ENCODE measurements around the gene NRGN. TPM values are rescaled to one million over a fixed set of nuclear protein-coding genes. Genes with fewer than 3 reads are reported as not detected.

NRGN gene
- polyA plus RNA-seq, 1 donor (not counting 4 experiments of a cell fraction or from before 2014, with no cell fraction given): 0.97 TPM

- no peak for DNase-seq (ENCODE audit: low read depth, low spot score)
- H3K27ac ChIP-seq (ENCODE audit: control insufficient read depth, insufficient read depth, low read length): no peak overlapping the region
- H3K9ac ChIP-seq (ENCODE audit: control insufficient read depth, extremely low read depth, insufficient read depth, low read length): no peak overlapping the region
- peaks cover 3% of the 10 kb centered on the region for H4K20me1 ChIP-seq (ENCODE audit: control insufficient read depth, extremely low read depth, insufficient read depth, low read length)
- H3K4me1 ChIP-seq (ENCODE audit: control insufficient read depth, extremely low read depth, insufficient read depth, low read length): no peaks in the 10 kb centered on the region
- H3K4me3 ChIP-seq (ENCODE audit: control insufficient read depth in 2 of 3, extremely low read depth in 1 of 3, insufficient read depth in 2 of 3, low read depth in 1 of 3, low read length in 3 of 3): no peak overlapping the region
- H2AFZ ChIP-seq (ENCODE audit: control insufficient read depth, low read length): no peak overlapping the region
- H3K79me2 ChIP-seq (ENCODE audit: control insufficient read depth, insufficient read depth, low read length): peaks cover 14% of the 10 kb centered on the region
- no peaks in the 10 kb centered on the region for H3K36me3 ChIP-seq (ENCODE audit: control insufficient read depth in 2 of 2, extremely low read depth in 1 of 2, insufficient read depth in 2 of 2, low read length in 2 of 2)
- no peaks in the 10 kb centered on the region for H3K9me1 ChIP-seq (ENCODE audit: control insufficient read depth, extremely low read depth, insufficient read depth, low read length)
- no peak overlapping the region for H3K4me2 ChIP-seq (ENCODE audit: control insufficient read depth, extremely low read depth, insufficient read depth, low read depth, low read length)
- dilution Hi-C loops (cut with MboI; ENCODE audit: extremely low pct_ligation_motif_present, low sequenced_read_pairs): no loop called here
- no peak for FAIRE-seq
- no peaks in the 10 kb centered on the region for H3K9me3 ChIP-seq (ENCODE audit: control insufficient read depth, low read depth, low read length)
- TF ChIP-seq EZH2 (IDR thresholded peaks at IDR 0.05; ENCODE audit: low read length) (no peak), CTCF (optimal IDR thresholded peaks at IDR 0.05 in 1 of 3, IDR thresholded peaks at IDR 0.05 in 1 of 3, conservative IDR thresholded peaks at IDR 0.05 in 1 of 3; ENCODE audit: extremely low read depth in 1 of 3, insufficient read depth in 2 of 3, low read length in 3 of 3) (no peak)
- H3K27me3 ChIP-seq (ENCODE audit: control insufficient read depth, extremely low read depth, insufficient read depth, low read length): no peaks in the 10 kb centered on the region
Measured at GRCh38 chr11:124784051-124784450, 44.3 kb downstream of the NRGN start.

GRCh38 chr11:124788521-124788920 is 48.8 kb downstream of the NRGN start:
- Histone ChIP-seq H3K4me1 (ENCODE audit: control insufficient read depth, extremely low read depth, insufficient read depth, low read length) (no peaks in the 10 kb centered on the region), H4K20me1 (ENCODE audit: control insufficient read depth, extremely low read depth, insufficient read depth, low read length) (peaks cover 11% of the 10 kb centered on the region), H3K36me3 (ENCODE audit: control insufficient read depth in 2 of 2, extremely low read depth in 1 of 2, insufficient read depth in 2 of 2, low read length in 2 of 2) (no peaks in the 10 kb centered on the region), H3K9me1 (ENCODE audit: control insufficient read depth, extremely low read depth, insufficient read depth, low read length) (peaks cover 2% of the 10 kb centered on the region), H3K9ac (ENCODE audit: control insufficient read depth, extremely low read depth, insufficient read depth, low read length) (no peak overlapping the region), H3K9me3 (ENCODE audit: control insufficient read depth, low read depth, low read length) (no peaks in the 10 kb centered on the region), H3K27me3 (ENCODE audit: control insufficient read depth, extremely low read depth, insufficient read depth, low read length) (no peaks in the 10 kb centered on the region), H2AFZ (ENCODE audit: control insufficient read depth, low read length) (no peak overlapping the region), H3K4me3 (ENCODE audit: control insufficient read depth in 2 of 3, extremely low read depth in 1 of 3, insufficient read depth in 2 of 3, low read depth in 1 of 3, low read length in 3 of 3) (no peak overlapping the region), H3K79me2 (ENCODE audit: control insufficient read depth, insufficient read depth, low read length) (peaks cover 52% of the 10 kb centered on the region), H3K4me2 (ENCODE audit: control insufficient read depth, extremely low read depth, insufficient read depth, low read depth, low read length) (no peak overlapping the region), H3K27ac (ENCODE audit: control insufficient read depth, insufficient read depth, low read length) (no peak overlapping the region)
- TF ChIP-seq EZH2 (IDR thresholded peaks at IDR 0.05; ENCODE audit: low read length) (no peak), CTCF (optimal IDR thresholded peaks at IDR 0.05 in 1 of 3, IDR thresholded peaks at IDR 0.05 in 1 of 3, conservative IDR thresholded peaks at IDR 0.05 in 1 of 3; ENCODE audit: extremely low read depth in 1 of 3, insufficient read depth in 2 of 3, low read length in 3 of 3) (no peak)
- DNase-seq (ENCODE audit: low read depth, low spot score) (no peak), FAIRE-seq (no peak)
- dilution Hi-C loops (cut with MboI; ENCODE audit: extremely low pct_ligation_motif_present, low sequenced_read_pairs): no loop called here

All from keratinocyte (primary cell).